ENCODE measurements around the gene RAPGEF4.

GRCh38 chr2:173034143-173034542 is 298.5 kb downstream of the RAPGEF4 start:
- no peak for TF ChIP-seq EZH2phosphoT487 (IDR thresholded peaks at IDR 0.05; ENCODE audit: borderline replicate concordance, low read length)
- no peak for TF ChIP-seq CTCF (IDR thresholded peaks at IDR 0.05; ENCODE audit: low read depth, low read length, poor library complexity, severe bottlenecking)
